DMS53 (cell line): Measurements from ENCODE around the gene PARD3.
A peak's percentile ranks its signal among the peaks of the same experiment; 100 is the strongest.

Source experiments
- DNase-seq: peaks from one replicate; lab custom pipeline; 2025; lab: John Stamatoyannopoulos, UW

PARD3 gene

GRCh38 chr10:34063592-34063991, 751.5 kb downstream of the PARD3 start:
- peak; percentile 19 for DNase-seq

GRCh38 chr10:34061841-34062240, 753.3 kb downstream of the PARD3 start:
- DNase-seq = no peak
